K562 (cell line): Measurements from ENCODE around the gene BCAN. TPM values are rescaled to one million over a fixed set of nuclear protein-coding genes. Genes with fewer than 3 reads are reported as not detected.

ENCODE experiments used
- DMBX1 ChIP-seq: fragments of 250-450 bp; sonication (Bioruptor Pico); IDR thresholded peaks from 2 replicates; pipeline ENCODE4 v1.8.0; 2022; ENCODE audit warnings: inconsistent platforms, mild to moderate bottlenecking, moderate library complexity, borderline replicate concordance
- GABPA ChIP-seq: fragments of 200-800 bp; sonication (Bioruptor generic); conservative IDR thresholded peaks from 2 replicates; pipeline ENCODE4 v1.6.1; 2016; ENCODE audit warnings: low read depth, missing genetic modification characterization, missing compliant biosample characterization
- HDAC2 ChIP-seq: fragments of 450-650 bp; IDR thresholded peaks from 2 replicates; pipeline ENCODE4 v1.6.1; 2016; ENCODE audit warnings: mild to moderate bottlenecking
- HDGF ChIP-seq: fragments of 450-650 bp; IDR thresholded peaks from 2 replicates; pipeline ENCODE4 v1.6.1; 2016
- ILK ChIP-seq: fragments of 450-650 bp; IDR thresholded peaks from 2 replicates; pipeline ENCODE4 v1.6.1; 2016; ENCODE audit warnings: missing genetic modification characterization, low read depth, mild to moderate bottlenecking, missing compliant biosample characterization, moderate library complexity, borderline replicate concordance
- MAFG ChIP-seq: fragments of 450-650 bp; conservative IDR thresholded peaks from 2 replicates; pipeline ENCODE4 v1.6.1; 2016; ENCODE audit warnings: missing genetic modification characterization, missing compliant biosample characterization
- MAZ ChIP-seq, 2 experiments: fragments of 450-650 bp in 1 of 2; sonication (generic) in 1 of 2; formaldehyde crosslinking; IDR thresholded peaks in 1 of 2; conservative IDR thresholded peaks in 1 of 2; 2 replicates each; pipeline versions ENCODE4 v1.4.0 to v1.5.0; 2020; ENCODE audit warnings: mild to moderate bottlenecking in 1 of 2, missing genetic modification reagents in 1 of 2
- MBD2 ChIP-seq: sonication (generic); IDR thresholded peaks from 2 replicates; pipeline ENCODE4 v1.6.1; 2016; ENCODE audit warnings: low read depth, borderline replicate concordance
- NFATC3 ChIP-seq: fragments of 450-650 bp; IDR thresholded peaks from 2 replicates; pipeline ENCODE4 v1.6.1; 2017; ENCODE audit warnings: mild to moderate bottlenecking
- PCBP1 ChIP-seq: fragments of 200-400 bp; formaldehyde crosslinking; IDR thresholded peaks from 2 replicates; pipeline ENCODE4 v1.6.1; 2018; ENCODE audit warnings: mild to moderate bottlenecking, low read depth, low read length; ENCODE audit not compliant: poor library complexity, severe bottlenecking
- PHB ChIP-seq: fragments of 250-450 bp; sonication (Bioruptor Pico); IDR thresholded peaks from 2 replicates; pipeline ENCODE4 v1.5.0; 2021
- PHF20 ChIP-seq: fragments of 450-650 bp; IDR thresholded peaks from 2 replicates; pipeline ENCODE4 v1.6.1; 2018; ENCODE audit not compliant: partially characterized antibody
- POLR2AphosphoS5 ChIP-seq: IDR thresholded peaks from 2 replicates; pipeline ENCODE4 v1.6.1; 2011; ENCODE audit warnings: mild to moderate bottlenecking, low read depth, low read length, moderate library complexity; ENCODE audit not compliant: control insufficient read depth, insufficient read depth
- POLR3A ChIP-seq: IDR thresholded peaks from 2 replicates; pipeline ENCODE4 v1.6.1; 2011; ENCODE audit warnings: borderline replicate concordance, mild to moderate bottlenecking, moderate library complexity; ENCODE audit not compliant: insufficient read length, insufficient read depth; ENCODE audit errors: extremely low read depth
- PTBP1 ChIP-seq: fragments of 200-400 bp; formaldehyde crosslinking; IDR thresholded peaks from 2 replicates; pipeline ENCODE4 v1.6.1; 2017; ENCODE audit warnings: low read depth, low read length
- PTTG1 ChIP-seq: fragments of 450-650 bp; IDR thresholded peaks from 2 replicates; pipeline ENCODE4 v1.6.1; 2016; ENCODE audit warnings: low read depth, mild to moderate bottlenecking, missing genetic modification characterization, missing compliant biosample characterization
- RB1 ChIP-seq: fragments of 450-650 bp; IDR thresholded peaks from 2 replicates; pipeline ENCODE4 v1.6.1; 2017; ENCODE audit warnings: low read depth, mild to moderate bottlenecking
- RUNX1 ChIP-seq: sonication (generic); IDR thresholded peaks from 2 replicates; pipeline ENCODE4 v1.6.1; 2016; ENCODE audit warnings: antibody characterized with exemption, low read depth
- SMARCB1 ChIP-seq: IDR thresholded peaks from 2 replicates; pipeline ENCODE4 v1.6.1; 2011; ENCODE audit warnings: improper control_type of control experiment, low read depth; ENCODE audit not compliant: insufficient read length
- SP2 ChIP-seq: IDR thresholded peaks from 2 replicates; pipeline ENCODE4 v1.6.1; 2011; ENCODE audit warnings: mild to moderate bottlenecking, low read depth, low read length, moderate library complexity; ENCODE audit not compliant: poor library complexity, severe bottlenecking; ENCODE audit errors: extremely low read depth
- STAG1 ChIP-seq: sonication (generic); formaldehyde crosslinking; IDR thresholded peaks from 2 replicates; pipeline ENCODE4 v1.5.0; 2020; ENCODE audit warnings: missing genetic modification reagents, borderline replicate concordance
- ZFP36 ChIP-seq: fragments of 150-350 bp; IDR thresholded peaks from 2 replicates; pipeline ENCODE4 v1.6.1; 2018; ENCODE audit warnings: low read length, low read depth; ENCODE audit not compliant: partially characterized antibody
- ZNF583 ChIP-seq: fragments of 250-450 bp; sonication (Bioruptor Pico); IDR thresholded peaks from 2 replicates; pipeline ENCODE4 v1.4.0; 2020
- ZNF766 ChIP-seq: fragments of 200-800 bp; sonication (Bioruptor generic); conservative IDR thresholded peaks from 2 replicates; pipeline ENCODE4 v1.6.1; 2016; ENCODE audit warnings: missing genetic modification characterization, missing compliant biosample characterization
- ZNF785 ChIP-seq: fragments of 250-450 bp; sonication (Bioruptor Pico); IDR thresholded peaks from 2 replicates; pipeline ENCODE4 v1.4.0; 2020; ENCODE audit warnings: mild to moderate bottlenecking
- polyA plus RNA-seq, 8 experiments: library from polyadenylated mRNA; depleted of rRNA in 4 of 8; stranded (reverse) in 5 of 8; unstranded in 3 of 8; fragments of >200 nt; fragmentation: Nextera tagmentation in 2 of 8; fragmentation: Illumina TruSeq in 1 of 8; extraction: Ambion mirVana in 2 of 8; extraction: Trizol in 1 of 8; gene quantifications; 2 replicates each; pipeline versions ENCODE4 v1.2.1 to v1.2.3, GENCODE V29; 2011 to 2014; ENCODE audit warnings: inconsistent platforms in 1 of 8, missing spikeins in 1 of 8
- total RNA-seq, 7 experiments: library from RNA; depleted of rRNA in 6 of 7; stranded (reverse); fragments of >200 nt in 6 of 7; fragmentation: Illumina TruSeq in 2 of 7; extraction: Trizol in 2 of 7; gene quantifications; 2 replicates each; pipeline versions ENCODE4 v1.2.1 to v1.2.3, GENCODE V29; 2011 to 2021; ENCODE audit warnings: low replicate concordance in 1 of 7
- TF ChIP-seq, protein P1 (sequence below): fragments of 250-450 bp; sonication (Bioruptor Pico); IDR thresholded peaks from 2 replicates; pipeline ENCODE4 v1.5.0; 2021
- TF ChIP-seq, protein P2 (sequence below): sonication (generic); formaldehyde crosslinking; IDR thresholded peaks from 2 replicates; pipeline ENCODE4 v1.8.1; 2023; ENCODE audit warnings: mild to moderate bottlenecking, missing genetic modification reagents

Gene BCAN
- total and polyA plus RNA-seq, 9 of the 15 experiments (the other 6 are each of a cell fraction or from before 2014, with no cell fraction given) = 0.04 to 0.33 (median 0.14) TPM; not detected in 5

DNA sequence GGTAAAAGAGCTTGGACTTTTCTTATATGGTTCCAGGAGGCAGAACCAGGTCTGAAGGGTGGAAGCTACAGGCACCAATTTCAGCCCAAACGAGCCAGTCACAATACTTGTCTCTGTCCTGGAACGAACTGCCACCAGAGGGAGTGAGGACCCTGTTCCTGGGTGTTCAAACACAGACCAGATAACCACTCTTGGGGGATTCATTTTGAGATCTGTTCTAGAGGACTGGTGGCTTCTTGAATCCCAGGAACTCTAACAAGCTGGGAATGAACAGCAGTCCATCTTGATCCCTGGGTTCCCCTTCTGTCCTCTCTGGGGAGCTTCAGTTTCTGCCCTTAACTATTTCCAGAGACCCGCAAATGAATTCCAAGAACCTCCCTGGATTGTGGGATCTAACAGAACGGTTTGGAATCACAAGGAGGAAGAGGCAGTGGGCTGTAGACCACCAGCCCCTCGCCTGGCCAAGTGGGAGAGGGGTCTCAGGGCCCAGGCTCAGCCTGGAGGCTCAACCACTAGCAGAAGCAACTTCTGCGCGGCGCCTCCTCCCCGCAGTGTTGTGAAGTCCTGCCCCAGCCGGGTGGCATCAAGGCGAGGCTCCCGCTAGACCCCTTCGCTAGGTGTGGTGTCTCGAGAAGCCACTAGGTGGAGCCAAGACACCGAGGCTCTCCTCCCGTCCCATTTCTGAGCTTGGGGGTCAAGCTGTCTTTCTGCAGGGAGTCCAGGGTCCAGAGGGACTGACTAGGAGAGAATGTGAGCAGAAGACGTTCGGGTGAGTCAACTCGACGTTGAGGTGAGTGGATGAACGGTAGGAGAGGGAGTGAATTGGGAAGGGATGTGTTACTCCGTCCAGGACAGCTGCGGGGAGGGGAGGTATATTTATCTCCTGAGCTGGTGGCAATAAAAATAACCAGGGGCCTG, 47.4 kb downstream of the BCAN start (continued):
- TF ChIP-seq PTTG1 (tag) = no peak
- TF ChIP-seq PHF20 = peak; percentile 45
- TF ChIP-seq ZFP36 = no peak
- TF ChIP-seq ZNF766 (CRISPR knock-in tag) = no peak
- TF ChIP-seq RUNX1 = no peak
- no peak for TF ChIP-seq HDAC2
- TF ChIP-seq POLR2AphosphoS5 = no peak
- TF ChIP-seq PTBP1 = no peak
- no peak for TF ChIP-seq GABPA (tag)
- TF ChIP-seq POLR3A = no peak
- no peak; the same call in 1 of the 2 replicates for TF ChIP-seq MBD2
- TF ChIP-seq MAFG = no peak
- no peak for TF ChIP-seq NFATC3
- TF ChIP-seq, protein P1, sequence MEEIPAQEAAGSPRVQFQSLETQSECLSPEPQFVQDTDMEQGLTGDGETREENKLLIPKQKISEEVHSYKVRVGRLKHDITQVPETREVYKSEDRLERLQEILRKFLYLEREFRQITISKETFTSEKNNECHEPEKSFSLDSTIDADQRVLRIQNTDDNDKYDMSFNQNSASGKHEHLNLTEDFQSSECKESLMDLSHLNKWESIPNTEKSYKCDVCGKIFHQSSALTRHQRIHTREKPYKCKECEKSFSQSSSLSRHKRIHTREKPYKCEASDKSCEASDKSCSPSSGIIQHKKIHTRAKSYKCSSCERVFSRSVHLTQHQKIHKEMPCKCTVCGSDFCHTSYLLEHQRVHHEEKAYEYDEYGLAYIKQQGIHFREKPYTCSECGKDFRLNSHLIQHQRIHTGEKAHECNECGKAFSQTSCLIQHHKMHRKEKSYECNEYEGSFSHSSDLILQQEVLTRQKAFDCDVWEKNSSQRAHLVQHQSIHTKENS (CRISPR knock-in tag) = no peak
- TF ChIP-seq STAG1 (CRISPR knock-in tag) = peak; percentile 62
- TF ChIP-seq PHB (CRISPR knock-in tag) = no peak
- no peak for TF ChIP-seq SMARCB1
- no peak for TF ChIP-seq HDGF
- peak; percentile 75; the same call in 1 of the 2 replicates for TF ChIP-seq RB1
- TF ChIP-seq DMBX1 (CRISPR knock-in tag) = no peak
- TF ChIP-seq ZNF785 (CRISPR knock-in tag) = no peak
- TF ChIP-seq PCBP1 = no peak
- TF ChIP-seq ILK = no peak
- no peak for TF ChIP-seq SP2
- TF ChIP-seq, protein P2, sequence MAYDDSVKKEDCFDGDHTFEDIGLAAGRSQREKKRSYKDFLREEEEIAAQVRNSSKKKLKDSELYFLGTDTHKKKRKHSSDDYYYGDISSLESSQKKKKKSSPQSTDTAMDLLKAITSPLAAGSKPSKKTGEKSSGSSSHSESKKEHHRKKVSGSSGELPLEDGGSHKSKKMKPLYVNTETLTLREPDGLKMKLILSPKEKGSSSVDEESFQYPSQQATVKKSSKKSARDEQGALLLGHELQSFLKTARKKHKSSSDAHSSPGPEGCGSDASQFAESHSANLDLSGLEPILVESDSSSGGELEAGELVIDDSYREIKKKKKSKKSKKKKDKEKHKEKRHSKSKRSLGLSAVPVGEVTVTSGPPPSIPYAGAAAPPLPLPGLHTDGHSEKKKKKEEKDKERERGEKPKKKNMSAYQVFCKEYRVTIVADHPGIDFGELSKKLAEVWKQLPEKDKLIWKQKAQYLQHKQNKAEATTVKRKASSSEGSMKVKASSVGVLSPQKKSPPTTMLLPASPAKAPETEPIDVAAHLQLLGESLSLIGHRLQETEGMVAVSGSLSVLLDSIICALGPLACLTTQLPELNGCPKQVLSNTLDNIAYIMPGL (CRISPR knock-in tag) = 0 out of 2 replicates have a peak, but pooled peaks have one; percentile 42
- TF ChIP-seq MAZ (CRISPR knock-in tag; conservative IDR thresholded peaks at IDR 0.05 in 1 of 2, IDR thresholded peaks at IDR 0.05 in 1 of 2) = peak; percentile 72 to 96
- no peak for TF ChIP-seq ZNF583 (CRISPR knock-in tag)
